Measurements from ENCODE around the gene THY1.

THY1 gene

DNA sequence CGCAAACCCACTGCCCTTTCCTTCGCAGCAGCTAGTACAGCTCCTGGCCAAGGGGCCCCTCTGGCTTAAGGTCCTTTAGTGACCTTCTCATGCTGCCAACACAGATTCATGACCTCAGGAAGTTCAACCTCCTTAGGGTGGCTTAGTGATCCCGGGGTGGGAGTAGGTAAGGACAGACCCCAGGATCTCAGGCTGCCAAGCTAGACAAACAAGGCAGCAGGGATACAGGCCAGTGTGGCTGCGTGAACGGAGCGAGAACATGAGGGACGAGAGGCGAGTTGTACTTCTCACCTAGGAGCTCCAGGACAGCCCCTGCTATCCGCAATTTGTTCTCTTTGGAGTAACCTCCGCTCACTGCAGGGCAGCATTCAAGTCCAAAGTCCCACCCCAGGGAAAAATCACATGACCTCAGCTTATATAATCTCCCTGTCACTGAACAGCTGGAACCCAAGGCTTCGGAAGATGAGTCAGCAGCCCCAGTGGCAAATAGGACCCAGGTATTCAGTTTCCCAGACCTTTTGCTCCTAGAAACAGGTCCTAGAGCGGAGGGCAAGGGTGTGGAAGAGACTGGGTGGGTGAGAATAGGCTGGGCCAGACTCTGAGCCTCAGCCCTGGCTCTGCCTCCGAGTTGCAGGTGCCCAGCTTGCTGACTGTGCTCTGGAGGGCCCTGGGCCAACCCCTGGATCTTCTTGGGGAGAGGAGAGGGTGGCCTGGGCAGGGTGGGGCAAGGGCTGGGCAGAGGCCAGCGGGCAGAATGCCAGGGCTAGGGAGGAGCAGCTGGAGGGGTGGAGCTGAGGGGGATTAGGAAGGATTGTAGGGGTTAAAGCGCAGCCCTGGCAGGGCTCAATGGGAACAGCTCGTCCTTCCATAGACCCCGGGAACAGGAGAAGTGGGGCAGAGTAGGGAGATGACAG is 54.6 kb downstream of the THY1 start:
- DNase-seq: no peak

DNA sequence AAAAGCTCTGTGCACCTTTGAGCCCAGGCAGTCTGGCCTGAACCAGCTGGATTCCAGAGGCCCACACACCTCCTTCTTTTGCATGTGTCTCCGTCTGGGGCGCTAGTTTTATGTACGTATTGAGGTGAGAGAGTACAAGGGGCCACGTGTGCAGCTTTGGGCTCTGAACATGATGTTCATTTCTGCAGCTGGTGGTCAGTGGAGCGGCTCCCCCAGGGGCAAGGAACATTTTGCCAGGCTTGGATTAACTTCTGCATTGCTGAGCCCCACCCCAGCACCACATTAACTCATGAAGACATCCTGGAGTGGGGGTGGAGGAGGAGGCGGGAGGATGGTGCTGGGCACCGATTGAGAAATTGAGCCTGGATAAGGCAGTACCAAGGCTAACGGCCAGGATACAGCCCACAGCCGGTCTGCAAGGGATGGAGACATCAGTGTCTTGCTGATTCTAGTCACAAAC is 55.3 kb downstream of the THY1 start:
- no peak for DNase-seq

Data from GDM1 (cell line).